ENCODE data around the gene PFAS.
"Not testable (repeated sequence)": the region's sequence is repeated elsewhere in the genome, so short reads cannot be mapped to it uniquely, and the experiment has no call there.

The PFAS gene, protein sequence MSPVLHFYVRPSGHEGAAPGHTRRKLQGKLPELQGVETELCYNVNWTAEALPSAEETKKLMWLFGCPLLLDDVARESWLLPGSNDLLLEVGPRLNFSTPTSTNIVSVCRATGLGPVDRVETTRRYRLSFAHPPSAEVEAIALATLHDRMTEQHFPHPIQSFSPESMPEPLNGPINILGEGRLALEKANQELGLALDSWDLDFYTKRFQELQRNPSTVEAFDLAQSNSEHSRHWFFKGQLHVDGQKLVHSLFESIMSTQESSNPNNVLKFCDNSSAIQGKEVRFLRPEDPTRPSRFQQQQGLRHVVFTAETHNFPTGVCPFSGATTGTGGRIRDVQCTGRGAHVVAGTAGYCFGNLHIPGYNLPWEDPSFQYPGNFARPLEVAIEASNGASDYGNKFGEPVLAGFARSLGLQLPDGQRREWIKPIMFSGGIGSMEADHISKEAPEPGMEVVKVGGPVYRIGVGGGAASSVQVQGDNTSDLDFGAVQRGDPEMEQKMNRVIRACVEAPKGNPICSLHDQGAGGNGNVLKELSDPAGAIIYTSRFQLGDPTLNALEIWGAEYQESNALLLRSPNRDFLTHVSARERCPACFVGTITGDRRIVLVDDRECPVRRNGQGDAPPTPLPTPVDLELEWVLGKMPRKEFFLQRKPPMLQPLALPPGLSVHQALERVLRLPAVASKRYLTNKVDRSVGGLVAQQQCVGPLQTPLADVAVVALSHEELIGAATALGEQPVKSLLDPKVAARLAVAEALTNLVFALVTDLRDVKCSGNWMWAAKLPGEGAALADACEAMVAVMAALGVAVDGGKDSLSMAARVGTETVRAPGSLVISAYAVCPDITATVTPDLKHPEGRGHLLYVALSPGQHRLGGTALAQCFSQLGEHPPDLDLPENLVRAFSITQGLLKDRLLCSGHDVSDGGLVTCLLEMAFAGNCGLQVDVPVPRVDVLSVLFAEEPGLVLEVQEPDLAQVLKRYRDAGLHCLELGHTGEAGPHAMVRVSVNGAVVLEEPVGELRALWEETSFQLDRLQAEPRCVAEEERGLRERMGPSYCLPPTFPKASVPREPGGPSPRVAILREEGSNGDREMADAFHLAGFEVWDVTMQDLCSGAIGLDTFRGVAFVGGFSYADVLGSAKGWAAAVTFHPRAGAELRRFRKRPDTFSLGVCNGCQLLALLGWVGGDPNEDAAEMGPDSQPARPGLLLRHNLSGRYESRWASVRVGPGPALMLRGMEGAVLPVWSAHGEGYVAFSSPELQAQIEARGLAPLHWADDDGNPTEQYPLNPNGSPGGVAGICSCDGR (N-terminal part only)

DNA sequence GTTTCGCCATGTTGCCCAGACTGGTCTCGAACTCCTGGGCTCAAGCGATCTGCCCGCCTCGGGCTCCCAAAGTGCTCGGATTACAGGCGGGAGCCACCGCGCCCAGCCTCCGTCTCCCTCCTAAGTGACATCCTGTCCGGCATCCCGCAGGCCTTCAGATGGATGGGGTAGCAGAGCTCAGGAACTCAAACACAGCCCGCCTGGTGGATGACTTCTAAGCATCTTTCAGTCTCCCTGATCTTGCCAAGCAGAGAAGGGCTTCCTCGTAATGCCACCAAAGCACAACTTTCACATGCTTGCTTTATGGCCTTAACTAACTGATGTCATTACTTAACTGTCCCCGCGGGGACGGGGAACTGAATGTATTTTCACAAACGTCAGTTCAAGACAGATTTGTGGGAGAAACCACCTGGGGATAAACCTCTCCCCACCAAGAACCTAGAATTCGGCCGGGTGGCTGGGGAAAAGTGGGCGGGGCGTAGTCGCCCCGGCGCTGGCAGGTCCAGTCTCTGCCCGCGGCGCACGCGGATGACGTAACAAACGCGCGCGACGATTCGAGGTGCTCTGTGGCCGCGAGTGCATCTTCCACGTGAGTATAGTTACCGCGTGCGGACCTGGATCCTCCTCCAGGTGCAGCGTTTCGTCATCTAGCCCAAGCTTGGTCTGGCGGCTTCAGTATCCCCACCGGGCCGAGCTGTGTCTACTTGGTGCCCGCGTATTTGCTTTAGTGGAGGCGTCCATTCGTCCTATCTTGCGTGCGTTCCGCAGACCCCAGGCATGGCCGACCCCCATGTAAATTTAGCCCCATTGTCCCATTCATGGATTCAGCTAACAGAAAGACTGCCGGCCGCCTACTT lies at the start of gene PFAS:
Gene PFAS, plus strand, starts transcription at position 539 of the 857 bp plus-strand sequence. CDS start 4,649 bp downstream, outside the sequence.
- DNase-seq (ENCODE audit: low read depth): peak; percentile 98

DNA sequence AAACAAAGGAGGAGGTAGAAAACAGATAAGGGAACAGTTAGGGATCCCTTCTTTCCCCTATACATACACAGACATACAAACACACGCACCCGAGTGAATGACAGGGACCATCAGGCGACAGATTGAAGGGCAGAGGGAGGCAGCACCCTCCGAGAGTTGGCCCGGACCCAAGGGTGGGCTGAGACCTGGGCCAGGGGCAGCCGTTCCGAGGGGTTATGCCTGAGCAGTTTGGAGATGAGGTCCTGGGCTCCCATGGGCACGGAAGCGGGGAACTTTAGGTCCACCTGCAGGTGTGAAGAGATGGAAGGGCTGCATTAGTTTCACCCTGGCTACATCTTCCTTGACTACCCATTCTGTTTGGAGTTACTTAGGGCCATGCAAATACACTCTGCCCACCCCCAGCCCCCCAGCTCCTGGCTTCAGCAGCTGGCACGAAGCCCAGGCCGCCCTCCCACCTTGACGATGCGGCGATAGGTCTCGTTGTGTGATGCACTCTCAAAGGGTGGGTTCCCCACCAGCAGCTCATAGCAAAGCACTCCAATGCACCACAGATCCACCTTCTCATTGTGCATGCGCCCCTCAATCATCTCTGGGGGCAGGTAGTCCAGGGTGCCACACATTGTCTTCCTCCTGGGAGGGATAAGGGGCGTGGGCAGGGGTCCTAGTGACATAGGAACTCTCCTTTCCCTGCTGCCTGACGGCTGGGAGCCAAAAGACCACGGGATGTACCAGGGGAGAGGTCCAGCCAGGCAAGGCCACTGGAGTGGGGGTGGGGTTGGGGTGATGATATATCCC lies 44.1 kb upstream of the PFAS start:
- no peak for DNase-seq (ENCODE audit: low read depth)

DNA sequence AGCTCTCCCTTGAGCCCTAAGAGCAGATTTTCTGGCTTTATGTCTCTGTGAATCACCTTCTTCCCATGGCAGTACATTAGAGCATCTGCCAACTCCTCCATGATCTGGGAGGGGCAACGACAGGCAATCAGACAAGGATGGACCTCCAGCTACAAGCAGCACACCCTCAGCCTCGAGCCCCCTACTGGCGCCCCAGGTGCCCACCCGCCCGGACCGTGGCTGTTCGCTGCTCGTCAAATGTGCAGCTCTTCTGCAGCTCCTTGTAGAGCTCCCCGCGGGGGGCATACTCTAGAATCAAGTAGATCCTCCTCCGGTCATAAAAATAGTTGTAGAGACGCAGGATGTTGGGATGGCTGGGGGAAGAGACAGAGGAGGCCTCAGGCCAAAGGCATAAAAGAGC lies 42.6 kb upstream of the PFAS start:
- no peak for DNase-seq (ENCODE audit: low read depth)

DNA sequence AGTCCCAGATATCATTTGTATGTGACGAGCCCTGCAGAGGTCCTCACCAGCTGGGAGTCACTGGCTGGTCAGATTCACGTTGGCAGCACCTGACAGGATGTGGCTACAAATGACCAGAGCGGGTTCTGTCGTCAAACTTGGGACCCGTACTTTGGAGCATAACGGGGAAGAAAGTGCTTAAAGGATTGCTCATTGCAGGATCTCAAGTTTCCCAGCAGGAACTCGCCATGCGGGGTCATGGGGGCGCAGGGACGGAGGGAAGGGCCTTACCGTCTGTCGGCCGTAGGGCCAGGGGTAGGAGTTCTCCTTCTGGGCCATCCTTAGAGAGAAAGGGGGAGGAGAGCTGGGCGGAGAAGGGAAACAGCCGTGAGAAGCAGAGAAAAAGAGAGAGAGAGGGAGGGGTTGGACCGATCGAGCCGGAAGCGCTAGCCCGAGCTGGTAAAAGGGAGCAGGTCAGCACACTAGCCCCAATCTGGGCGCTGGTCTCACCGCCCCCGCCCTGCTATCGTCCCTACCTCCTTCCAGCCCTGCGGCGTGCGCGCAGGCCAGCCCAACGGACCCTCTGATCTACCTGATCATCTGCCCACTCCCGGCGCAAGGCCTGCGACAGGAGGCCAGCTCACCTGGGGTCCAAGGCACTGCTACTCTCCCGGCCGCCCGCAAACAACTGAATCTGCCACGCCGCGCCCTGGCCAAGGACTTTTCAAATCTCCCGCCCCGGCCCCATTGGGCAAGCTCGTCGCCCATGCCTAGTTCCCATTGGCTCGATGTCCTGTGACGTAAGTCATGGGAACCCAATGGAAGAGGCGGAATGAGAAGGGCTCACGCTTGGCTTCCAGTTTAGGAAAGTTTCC lies 39.0 kb upstream of the PFAS start, which contains the start of gene AURKB:
Gene AURKB, minus strand, starts transcription at position 669 of the 854 bp plus-strand sequence. Its CDS starts 351 bp downstream, at position 318.
- peak; percentile 86 for DNase-seq (ENCODE audit: low read depth)

DNA sequence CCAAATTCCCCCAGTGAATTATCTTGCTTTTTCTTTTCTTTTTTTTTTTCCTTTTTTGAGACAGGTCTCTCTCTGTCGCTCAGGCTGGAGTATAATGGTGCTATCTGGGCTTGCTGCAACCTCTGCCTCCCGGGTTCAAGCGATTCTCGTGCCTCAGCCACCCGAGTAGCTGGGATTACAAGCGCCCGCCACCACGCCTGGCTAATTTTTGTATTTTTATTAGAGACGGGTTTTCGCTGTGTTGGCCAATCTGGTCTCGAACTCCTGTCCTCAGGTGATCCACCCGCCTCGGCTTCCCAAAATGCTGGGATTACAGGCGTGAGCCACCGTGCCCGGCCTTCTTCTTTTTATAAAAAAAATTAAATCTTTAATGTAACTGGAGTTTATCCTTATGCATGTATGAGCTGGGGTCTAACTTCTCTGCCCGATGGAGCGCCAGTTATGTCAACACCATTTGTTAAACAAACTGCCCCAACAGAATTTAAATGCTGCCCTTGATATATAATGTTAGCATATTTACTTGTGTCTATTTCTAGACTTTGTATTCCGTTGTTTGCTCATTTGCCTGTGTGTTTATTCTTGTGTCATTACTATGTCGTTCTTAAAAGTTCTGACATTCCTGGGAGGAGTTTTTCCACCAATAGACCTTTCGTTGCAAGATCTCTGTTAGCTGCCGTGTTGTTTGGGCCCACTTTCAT lies 38.2 kb upstream of the PFAS start:
- no peak for DNase-seq (ENCODE audit: low read depth)

DNA sequence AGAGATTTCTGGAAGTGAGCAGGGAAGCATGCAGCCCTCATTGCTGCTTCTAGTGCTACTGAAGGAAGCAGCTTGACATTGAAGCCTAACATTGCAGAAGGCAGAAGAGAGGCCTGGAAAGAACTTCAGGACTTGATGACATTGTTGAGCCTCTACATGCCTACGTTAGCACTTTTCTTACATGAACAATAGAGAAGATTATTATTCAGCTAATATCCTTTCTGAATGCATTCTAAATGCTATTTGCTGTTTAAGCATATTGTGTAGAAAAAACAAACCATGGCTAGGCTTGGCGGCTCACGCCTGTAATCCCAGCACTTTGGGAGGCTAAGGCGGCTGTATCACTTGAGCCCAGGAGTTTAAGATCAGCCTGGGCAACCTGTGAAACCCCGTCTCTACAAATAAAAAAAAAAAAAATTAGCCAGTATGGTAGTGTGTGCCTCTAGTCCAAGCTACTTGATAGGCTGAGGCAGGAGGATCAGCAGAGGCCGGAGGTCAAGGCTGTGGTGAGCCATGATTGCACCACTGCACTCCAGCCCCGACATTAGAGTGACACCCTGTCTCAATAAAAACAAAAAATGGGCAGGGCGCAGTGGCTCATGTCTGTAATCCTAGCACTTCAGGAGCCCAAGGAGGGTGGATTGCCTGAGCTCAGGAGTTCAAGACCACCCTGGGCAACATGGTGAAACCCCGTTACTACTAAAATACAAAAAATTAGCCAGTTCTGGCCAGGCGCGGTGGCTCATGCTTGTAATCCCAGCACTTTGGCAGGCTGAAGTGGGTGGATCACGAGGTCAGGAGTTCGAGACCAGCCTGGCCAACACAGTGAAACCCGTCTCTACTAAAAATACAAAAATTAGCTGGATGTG lies 36.5 kb upstream of the PFAS start:
- DNase-seq (ENCODE audit: low read depth): no peak

DNA sequence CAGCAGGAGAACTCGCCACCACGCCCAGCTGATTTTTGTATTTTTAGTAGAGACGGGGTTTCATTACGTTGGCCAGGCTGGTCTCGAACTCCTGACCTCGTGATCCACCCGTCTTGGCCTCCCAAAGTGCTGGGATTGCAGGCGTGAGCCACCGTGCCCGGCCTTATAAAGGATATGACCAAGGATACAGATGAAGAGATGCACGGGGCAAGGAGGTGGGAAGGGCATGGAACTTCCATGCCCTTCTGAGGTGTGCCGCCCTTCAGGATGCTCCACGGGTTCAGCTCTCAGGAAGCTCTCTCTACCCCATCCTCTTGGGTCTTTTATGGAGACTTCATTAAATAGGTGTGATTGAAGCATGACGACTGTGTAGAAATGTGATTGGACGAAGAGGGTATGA lies 35.1 kb upstream of the PFAS start:
- not testable (repeated sequence) for DNase-seq (ENCODE audit: low read depth)

DNA sequence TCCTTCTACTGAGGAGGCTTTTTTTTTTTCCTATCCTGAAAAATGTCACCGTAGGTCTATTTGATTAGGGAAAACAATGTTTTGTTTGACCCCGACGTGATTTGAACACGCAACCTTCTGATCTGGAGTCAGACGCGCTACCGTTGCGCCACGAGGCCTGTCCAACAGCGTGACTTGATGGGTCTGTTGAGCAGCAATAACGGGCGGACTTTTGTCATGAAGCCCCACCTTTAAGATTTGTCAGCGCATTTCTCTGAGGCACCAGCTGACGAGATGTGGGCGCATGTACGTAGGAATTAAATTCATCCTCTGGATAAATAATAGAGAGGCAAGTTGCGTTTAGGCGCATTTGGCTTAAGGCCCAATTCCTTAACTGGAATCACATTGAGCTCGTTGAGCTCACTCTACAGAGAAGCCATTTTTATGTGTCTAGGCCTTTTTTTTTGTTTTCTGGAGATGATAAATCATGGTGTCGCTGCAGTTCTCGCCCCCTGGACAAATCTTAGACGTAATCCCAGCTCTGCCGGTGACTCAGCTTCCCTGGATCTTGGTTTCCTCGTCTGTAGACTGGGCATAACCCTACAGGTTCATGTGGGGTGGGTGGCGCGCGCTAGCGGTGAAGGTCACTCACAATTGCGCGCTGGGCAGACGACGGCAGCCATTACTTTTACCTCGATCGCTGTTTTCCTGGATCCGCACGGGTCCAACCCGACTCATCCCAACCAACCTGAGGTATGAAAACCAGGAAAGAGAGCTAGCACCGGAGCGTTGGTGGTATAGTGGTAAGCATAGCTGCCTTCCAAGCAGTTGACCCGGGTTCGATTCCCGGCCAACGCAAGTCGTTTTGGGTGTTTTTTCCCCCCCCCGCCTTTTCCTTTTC lies 28.1 kb upstream of the PFAS start:
- peak; percentile 88 for DNase-seq (ENCODE audit: low read depth)

DNA sequence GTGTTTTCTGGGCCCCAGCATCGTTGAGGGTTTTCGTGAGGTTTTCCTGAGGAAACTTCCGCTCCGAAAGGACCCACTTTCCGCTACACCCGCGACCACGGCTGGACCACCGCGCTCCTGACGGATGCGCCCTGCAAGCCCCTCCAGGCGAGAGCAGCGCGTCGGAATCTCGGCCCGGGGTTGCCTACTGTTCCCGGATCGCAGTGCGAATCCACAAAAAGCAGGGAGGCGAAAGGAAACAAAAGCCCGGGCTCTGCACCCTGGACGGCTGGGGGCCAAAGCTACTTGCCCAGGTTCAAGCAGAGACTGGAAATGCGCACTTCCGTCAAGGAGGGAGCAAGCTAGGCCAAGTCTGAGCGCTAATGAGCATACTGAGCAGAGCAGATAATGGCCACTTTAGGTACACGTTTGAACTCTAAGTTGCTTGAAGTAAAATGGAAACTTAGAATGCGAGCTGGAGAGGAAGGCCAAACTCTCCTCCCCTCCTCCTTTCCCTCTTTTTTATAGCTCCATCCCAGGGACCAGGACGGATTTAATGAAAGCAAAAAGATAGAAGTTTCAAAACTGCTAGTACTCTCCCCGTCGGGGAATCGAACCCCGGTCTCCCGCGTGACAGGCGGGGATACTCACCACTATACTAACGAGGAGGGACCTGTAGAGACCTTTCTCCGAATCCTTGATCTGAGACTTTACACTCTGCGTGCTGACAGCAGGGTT lies 27.3 kb upstream of the PFAS start:
- peak; percentile 81 for DNase-seq (ENCODE audit: low read depth)

DNA sequence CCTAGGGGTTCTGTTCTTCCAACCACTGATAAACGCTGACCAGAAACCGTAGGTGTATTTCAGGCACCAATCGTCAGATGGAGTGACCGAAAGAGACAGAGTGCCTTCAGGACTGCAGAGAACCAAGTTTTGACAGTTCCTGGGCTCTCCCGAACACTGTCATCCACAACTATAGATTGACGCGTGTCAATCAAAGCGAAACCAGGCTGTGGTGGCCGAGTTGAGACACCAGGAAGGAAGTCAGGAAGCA lies 26.8 kb upstream of the PFAS start:
- DNase-seq (ENCODE audit: low read depth): no peak

DNA sequence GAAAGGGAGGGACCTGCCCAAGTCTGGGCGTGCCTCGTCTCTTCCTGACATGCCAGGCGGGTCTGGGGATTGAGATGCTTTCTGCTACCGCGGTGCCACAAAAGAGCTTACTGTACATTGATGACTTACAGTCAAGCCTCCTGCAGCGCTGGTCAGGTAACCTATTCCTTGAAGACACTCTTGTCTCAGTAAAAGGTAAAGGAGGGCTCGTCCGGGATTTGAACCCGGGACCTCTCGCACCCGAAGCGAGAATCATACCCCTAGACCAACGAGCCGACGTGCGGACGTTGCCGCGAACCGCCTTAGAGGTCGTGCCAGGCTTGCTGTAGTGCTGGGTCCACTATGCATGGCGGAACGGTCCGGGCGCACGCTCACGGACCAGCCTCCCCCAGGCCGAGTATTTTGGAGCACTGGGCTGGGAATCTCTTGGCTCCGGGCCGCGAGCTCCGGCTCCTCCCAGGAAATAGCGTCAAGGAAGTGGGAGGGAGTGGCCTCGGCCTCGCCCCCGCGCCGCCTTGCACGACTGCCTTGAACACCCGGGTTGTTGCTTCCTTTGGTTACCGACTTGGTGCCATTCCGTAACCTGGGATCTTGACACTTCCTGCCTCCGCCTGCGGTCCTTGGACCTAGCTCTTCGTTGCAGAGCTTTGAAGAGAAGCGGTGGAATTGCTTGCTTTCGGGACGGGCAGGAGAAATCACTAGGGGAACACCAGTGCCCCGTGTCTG lies 26.3 kb upstream of the PFAS start:
- peak; percentile 84 for DNase-seq (ENCODE audit: low read depth)

DNA sequence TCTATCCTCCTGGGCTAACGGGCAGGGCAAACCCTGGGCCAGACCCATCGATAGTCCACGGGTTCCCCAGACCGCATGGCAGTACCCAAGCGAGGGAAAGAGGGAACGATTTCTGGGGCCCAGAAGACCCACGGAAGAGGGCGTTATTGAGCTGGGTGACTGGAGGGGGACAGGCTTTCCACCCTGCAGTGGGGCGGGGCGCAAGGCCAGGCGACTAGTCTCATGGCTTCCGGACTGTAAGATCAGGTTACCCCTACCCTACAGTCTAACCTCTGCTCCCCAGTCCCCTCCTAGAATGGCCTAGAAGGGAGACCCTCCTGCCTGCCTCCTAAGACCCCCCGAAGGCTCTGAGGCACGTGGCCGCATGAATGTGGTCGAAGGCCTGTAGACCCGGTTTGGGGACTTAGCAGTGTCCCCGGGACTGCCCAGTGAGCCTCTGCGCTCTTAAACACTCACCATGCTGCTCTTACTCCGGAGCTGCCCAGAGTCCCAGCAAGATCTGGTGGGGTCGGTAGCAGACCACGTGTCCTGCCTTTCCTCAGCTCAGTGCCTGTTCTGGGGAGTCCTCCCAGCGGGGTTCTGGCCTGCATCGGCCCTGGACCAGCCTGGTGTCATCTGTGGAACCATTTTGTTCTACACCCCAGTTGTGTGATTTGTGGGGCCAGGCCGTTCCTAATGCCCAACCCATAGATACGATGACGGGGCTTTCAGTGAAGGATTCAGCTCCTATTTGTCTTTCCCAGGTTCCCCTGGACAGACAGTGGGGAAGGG lies 25.5 kb upstream of the PFAS start:
- peak; percentile 55 for DNase-seq (ENCODE audit: low read depth)

DNA sequence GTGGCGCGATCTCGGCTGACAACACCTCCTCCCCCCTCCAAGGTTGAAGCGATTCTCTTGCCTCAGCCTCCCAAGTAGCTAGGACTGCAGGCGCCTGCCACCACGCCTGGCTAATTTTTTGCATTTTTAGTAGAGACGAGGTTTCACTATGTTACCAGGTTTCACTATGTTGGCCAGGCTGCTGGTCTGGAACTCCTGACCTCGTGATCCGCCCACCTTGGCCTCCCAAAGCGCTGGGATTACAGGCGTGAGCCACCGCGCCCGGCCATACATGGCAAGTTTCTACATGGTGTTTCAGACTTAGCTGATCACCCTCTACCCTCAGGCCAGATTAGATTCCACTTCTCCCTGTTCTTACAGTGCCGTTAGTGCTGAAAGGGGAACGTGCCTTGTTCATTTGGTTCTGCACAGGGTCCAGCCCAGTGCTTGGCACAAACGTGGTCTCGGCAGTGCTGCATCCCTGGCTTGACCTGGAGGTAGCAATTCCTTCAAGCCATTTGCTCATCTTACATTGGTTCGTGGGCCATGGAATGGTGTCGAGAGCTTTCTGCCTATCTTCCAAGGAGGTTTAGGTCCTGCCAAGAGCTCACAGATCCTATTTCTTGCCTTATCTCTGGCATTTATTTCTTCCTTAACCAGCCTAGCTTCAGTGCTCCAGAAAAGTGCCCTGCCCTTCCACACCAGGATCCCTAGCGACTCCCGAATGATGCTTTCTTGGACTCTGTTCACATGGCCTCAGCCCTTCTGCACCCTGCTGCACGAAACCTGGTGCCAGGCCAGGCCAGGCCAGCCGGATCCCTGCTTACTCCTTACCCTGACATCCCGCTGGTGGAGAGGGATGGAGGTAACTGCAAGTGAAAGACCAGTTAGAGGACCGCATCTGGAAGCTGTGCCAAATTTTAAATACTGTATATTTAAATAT lies 23.9 kb upstream of the PFAS start:
- no peak for DNase-seq (ENCODE audit: low read depth)

All from activated T-cell treated with anti-CD3 and anti-CD28 coated beads for 48 hours (primary cell).